ENCODE measurements around the gene LYPD3.

The LYPD3 gene

GRCh38 chr19:43462785-43463380 is 2.5 kb downstream of the LYPD3 start:
- no peak for DNase-seq (ENCODE audit: insufficient read length, low spot score)
- TF ChIP-seq CTCF (IDR thresholded peaks at IDR 0.05; ENCODE audit: insufficient read depth, missing control alignments): no peak
- no peak for FAIRE-seq

- FAIRE-seq (no peak), DNase-seq (ENCODE audit: insufficient read length, low spot score) (no peak)
- no peak for TF ChIP-seq CTCF (IDR thresholded peaks at IDR 0.05; ENCODE audit: insufficient read depth, missing control alignments)
Measured at GRCh38 chr19:43462383-43462782, 3.0 kb downstream of the LYPD3 start.

GRCh38 chr19:43461303-43461702 is 4.1 kb downstream of the LYPD3 start:
- TF ChIP-seq CTCF (IDR thresholded peaks at IDR 0.05; ENCODE audit: insufficient read depth, missing control alignments): no peak
- no peak for FAIRE-seq
- no peak for DNase-seq (ENCODE audit: insufficient read length, low spot score)

GRCh38 chr19:43460362-43461016 is 4.9 kb downstream of the LYPD3 start:
- DNase-seq (ENCODE audit: insufficient read length, low spot score) (no peak), FAIRE-seq (no peak)
- TF ChIP-seq CTCF (IDR thresholded peaks at IDR 0.05; ENCODE audit: insufficient read depth, missing control alignments): no peak

GRCh38 chr19:43457809-43458208 is 7.6 kb downstream of the LYPD3 start:
- no peak for FAIRE-seq
- TF ChIP-seq CTCF (IDR thresholded peaks at IDR 0.05; ENCODE audit: insufficient read depth, missing control alignments): no peak
- DNase-seq (ENCODE audit: insufficient read length, low spot score): no peak

- DNase-seq (ENCODE audit: insufficient read length, low spot score) (no peak), FAIRE-seq (no peak)
- TF ChIP-seq CTCF (IDR thresholded peaks at IDR 0.05; ENCODE audit: insufficient read depth, missing control alignments): no peak
Measured at GRCh38 chr19:43455321-43456113, 9.9 kb downstream of the LYPD3 start.

GRCh38 chr19:43454031-43454430 is 11.4 kb downstream of the LYPD3 start:
- DNase-seq (ENCODE audit: insufficient read length, low spot score): no peak
- TF ChIP-seq CTCF (IDR thresholded peaks at IDR 0.05; ENCODE audit: insufficient read depth, missing control alignments): no peak

More at GRCh38 chr19:43454031-43454430, 11.4 kb downstream of the LYPD3 start:
- no peak for FAIRE-seq
